HTR-8/SVneo (cell line): ENCODE results near the gene MINAR2.

Experiments used
- DNase-seq: peaks from one replicate; pipeline ENCODE4 v3.0.0; 2011; ENCODE audit warnings: low spot score, mixed read lengths; ENCODE audit not compliant: insufficient read length
- FAIRE-seq: peaks from 2 replicates; lab custom pipeline; 2011; peaks lifted over from hg19 to GRCh38; lab: Jason Lieb, UNC

MINAR2 gene

DNA sequence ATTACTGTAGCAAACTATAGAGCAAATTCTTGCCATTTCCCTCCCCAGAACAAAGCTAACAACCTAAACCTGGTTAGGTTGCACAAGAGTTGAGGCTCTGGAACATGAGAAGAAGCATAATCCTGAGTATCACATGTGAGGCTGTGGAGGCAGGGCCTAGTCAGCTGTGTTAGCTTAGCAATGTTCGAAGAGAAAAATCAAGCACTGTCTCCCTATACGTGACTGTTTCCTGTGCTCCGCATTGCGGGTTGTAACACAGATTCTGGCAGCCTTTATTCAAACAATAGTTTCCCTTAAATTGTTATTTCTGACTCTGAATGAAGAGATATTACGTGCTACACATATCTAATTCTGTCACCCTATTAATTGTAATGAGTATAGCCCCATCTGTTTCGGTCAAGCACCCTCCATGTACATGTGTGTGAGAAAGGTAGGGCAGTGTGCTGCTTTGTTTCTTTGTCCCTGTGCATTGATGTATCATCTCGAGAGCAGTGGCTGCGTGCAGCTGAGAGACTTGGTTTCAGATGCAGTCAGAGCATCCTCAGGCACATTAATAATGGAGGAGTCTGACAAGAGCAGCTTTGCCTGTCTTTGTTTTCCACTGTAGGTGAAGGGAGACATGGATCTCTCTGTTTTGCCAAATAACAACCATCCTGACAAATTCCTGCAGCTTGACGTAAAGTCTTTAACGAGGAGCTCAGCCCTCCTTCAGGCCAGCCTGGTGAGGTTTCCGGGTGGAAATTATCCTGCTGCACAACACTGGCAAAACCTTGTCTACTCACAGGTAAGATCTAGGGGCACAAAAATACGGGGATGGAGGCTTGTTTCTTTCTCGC is at the start of gene MINAR2:
MINAR2 (plus strand) TSS at position 523 of the 836 bp plus-strand sequence; CDS start at position 620, 97 bp downstream.
- FAIRE-seq = no peak
- DNase-seq = no peak

GRCh38 chr5:129698661-129699060 is 49.2 kb upstream of the MINAR2 start:
- DNase-seq (no peak), FAIRE-seq (no peak)

GRCh38 chr5:129716235-129716634 is 31.7 kb upstream of the MINAR2 start:
- FAIRE-seq = no peak
- no peak for DNase-seq

GRCh38 chr5:129716651-129717050 is 31.2 kb upstream of the MINAR2 start:
- FAIRE-seq = no peak
- no peak for DNase-seq

DNA sequence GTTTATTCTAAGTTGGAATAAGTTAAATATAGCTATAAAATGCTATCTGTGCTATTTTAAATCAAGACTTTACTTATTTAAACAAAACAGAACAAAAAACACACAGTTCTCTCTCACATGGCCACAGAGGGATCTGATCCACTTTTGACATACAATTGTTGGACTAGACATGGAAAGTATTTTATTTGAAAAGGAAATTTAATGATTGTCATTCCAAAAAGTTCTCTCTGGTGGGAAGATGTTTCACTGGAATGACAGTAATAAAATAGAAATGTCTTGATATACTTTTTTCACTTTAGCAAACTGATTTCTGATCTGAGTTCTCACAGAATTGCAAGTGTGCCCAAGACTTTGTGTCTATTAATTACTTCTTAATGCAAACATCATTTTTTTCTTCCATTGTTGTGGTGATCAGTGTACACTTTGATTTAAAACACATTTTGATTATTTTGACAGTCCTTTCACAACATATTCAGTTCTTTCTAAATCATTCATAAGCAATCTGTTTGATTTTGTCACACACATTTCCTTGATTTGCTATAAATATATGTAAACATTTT is 30.1 kb upstream of the MINAR2 start:
- FAIRE-seq = no peak
- DNase-seq = no peak

- DNase-seq (no peak), FAIRE-seq (no peak)
Measured at GRCh38 chr5:129718471-129719090, 29.3 kb upstream of the MINAR2 start.

DNA sequence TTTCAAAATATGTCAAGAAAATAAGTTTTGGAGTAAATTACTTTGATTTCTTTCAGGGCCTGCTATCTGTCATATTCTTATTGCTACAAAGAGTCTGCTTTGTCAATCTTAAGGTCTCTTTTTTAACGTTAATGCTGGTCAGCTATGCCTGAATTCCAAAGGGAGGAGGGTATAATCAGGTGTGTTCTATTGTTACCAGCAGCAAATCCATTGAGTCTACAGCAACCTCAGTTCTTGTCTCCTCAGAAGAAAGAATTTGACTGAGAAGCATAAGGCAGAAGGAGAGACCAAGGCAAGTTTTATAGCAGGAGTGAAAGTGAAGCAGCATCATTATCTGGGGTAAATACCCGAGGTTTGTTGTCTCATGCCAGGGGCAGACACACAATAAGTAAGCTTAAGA is 23.7 kb upstream of the MINAR2 start:
- FAIRE-seq (no peak), DNase-seq (no peak)

GRCh38 chr5:129724647-129725046 is 23.2 kb upstream of the MINAR2 start:
- FAIRE-seq (no peak), DNase-seq (no peak)

- DNase-seq (no peak), FAIRE-seq (no peak)
Measured at GRCh38 chr5:129739773-129740172, 8.1 kb upstream of the MINAR2 start.

- FAIRE-seq (no peak), DNase-seq (no peak)
Measured at GRCh38 chr5:129743541-129744187, 4.2 kb upstream of the MINAR2 start.

DNA sequence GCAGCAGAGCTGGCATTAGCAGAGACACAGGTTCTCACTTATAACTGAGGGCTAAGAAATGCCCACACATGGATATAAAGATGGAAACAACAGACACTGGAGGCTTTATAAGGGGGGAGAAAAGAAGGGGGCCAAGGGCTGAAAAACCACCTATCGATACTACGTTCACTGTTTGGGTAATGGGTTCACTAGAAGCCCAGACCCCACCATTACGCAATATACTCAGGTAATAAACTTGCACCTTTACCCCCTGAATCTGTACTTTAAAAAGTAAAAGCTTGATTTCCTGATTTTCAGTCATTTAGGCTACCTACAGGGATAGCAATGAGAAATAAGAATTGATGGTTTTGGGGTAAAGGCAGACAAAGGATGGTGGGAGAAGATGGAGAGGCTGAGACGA is 1.9 kb upstream of the MINAR2 start:
- FAIRE-seq = no peak
- DNase-seq = no peak

DNA sequence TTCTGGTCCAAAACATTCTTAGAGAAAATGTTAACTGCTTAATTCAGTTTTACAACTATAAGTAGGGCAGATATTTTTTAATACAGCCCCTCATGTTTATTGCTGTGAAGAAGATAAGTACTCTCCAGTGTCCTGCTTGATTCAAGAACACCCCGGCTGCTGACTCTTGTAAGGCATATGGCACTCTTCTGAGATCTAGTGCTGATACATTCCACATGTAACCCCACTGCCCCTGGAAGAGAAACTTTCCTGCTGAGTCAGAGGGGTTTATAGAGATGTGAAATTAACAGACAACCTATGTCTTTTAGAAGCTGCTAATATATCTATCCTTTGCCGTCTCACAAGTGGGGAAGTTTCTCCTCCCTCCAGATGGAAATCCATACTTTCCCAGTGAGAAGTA is 1.0 kb upstream of the MINAR2 start:
- no peak for DNase-seq
- no peak for FAIRE-seq

DNA sequence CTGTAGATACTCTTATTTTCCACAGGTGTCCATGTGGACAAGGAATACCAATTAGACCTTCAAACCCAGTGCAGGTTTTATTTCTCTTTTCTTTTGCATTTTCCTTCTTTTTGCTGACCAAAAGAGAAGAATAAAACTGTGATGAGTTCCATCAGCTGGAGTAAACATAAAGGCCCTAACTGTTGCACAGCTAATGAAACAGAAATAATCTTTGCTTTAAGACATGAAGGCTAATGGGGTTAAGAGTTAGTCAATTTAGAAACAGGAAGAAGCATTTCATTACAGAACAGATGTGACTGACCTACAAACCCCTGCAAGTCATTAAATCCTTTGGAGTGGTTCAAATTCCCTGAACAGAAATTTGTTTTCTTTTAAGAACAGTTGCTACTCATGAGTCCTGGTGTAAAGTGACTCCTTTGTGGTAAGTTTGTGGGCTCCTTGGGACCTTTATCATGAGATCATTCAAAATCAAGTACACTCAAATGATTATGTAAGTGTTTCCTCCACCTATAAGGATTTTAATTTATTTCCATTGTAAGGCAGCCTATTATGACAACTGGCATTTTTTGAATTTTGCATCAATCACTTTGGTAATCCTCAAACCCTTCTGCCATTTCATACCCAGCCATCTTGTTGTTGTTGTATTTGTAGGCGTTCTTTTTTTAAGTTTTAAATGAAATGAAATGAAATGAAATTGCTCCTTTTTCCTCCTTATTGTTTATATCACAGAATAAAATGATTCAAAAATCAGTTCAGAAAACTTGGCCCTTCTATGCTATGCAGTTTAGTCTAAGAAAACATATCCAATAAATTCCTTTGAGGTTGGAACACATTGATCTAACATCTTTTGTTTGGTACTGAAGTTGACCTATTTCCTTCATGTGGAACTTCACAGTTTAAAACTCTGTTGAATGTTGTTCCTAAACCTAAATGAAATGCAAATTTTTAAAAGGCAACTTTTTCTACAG is 1.3 kb downstream of the MINAR2 start:
- DNase-seq = no peak
- no peak for FAIRE-seq

DNA sequence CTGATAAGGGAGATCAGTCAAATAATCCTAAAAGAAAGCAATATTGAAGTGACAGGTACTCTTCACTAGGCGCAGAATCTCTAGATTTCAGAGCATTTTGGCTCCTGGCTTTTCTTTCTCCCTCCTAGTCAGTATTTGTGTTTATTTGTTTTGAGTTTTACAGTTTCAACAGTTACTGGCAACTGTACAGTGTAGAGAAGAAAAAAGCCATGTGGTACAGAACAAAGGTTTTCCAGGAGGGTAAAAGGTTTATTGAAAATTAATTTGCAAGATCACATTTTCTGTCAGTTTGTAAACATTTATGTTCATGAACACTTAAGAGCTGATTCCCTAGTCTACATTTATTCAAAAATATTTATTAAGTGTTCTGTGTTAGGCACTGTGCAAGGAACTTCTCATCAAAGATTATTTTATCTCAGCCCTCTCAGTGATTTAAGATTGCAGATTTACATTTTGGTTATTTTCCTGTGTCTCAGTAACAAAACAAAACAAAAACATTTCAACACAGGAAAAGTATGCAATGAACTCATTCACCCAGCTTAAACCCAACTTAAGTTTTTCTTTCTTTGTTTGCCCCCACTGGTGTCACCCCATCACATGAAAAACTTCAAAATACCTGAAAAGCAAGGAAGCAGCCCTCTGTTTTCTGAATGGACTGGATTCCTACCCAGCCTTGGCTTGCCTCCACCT is 12.9 kb downstream of the MINAR2 start:
- DNase-seq (no peak), FAIRE-seq (no peak)

GRCh38 chr5:129763651-129764050 is 15.8 kb downstream of the MINAR2 start:
- FAIRE-seq (no peak), DNase-seq (no peak)

GRCh38 chr5:129766798-129767197 is 18.9 kb downstream of the MINAR2 start:
- FAIRE-seq (no peak), DNase-seq (no peak)

DNA sequence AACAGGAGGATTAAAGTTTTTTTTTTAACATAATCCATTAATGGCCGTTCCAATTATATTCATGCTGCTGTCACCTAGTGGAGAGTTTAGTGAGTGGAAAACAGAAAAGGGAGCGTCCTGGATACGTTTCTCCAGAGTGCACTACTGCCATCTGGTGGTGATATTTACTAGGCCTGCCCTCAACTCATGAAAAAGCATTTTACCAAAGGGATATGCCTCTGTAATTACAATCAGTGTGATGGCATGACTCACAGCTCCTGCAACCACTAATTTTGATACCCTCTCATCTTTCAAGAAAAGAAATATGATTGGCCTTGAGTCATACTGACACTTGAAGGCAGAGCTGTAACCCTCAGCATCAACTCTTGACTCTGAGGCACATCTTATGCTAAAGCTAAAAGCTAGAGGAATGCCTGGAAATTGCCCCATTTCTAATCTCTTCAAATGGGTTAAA is 20.1 kb downstream of the MINAR2 start:
- no peak for FAIRE-seq

GRCh38 chr5:129768735-129769134 is 20.8 kb downstream of the MINAR2 start:
- DNase-seq = no peak
- FAIRE-seq = no peak

More for the DNA sequence above, 20.1 kb downstream of the MINAR2 start:
- DNase-seq = peak; percentile 62
